SIG-M5 (cell line): ENCODE results near the gene CFAP20DC.
"Not testable (repeated sequence)": the region's sequence is repeated elsewhere in the genome, so short reads cannot be mapped to it uniquely, and the experiment has no call there.

Experiments used
- DNase-seq: peaks from one replicate; lab custom pipeline; 2025; lab: John Stamatoyannopoulos, UW

CFAP20DC gene

DNA sequence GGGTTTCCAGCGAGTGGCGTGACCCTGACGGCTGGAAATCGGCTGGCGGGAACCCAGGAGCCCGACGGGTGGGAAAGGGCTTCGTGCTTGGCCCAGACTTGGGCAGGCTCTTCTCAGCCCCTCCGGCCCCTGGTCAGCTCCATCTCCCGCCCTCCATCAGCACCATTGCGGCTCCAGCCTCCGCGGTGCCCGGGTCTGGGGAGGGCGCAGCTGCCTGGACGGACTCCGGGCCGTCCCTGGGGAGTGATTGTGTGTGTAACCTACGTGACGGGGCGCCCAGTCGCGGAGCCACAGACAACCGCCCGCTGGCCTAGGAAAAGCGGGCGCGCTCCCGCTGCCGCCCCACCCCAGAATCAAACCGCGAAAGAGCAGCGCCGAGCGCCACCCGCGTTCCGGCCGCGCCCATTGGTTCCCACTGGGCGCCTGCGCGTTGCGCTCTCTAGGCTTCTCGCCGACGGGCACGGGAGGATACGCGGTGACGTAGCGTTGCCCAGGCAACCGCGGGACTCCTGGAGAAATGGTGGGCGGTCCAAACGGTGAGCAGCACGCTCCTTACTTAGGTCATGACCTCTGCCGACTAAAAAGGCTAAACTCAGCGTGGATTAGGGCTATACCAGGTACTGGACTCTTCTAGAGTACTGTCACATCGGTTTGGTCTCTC lies at the start of gene CFAP20DC:
TSS of gene CFAP20DC (minus strand) at position 355 of the 661 bp plus-strand sequence. CDS start 394 bp downstream, outside the sequence.
- no peak for DNase-seq

GRCh38 chr3:59098516-59098915 lies 48.7 kb upstream of the CFAP20DC start:
- DNase-seq, result not testable (repeated sequence)

DNA sequence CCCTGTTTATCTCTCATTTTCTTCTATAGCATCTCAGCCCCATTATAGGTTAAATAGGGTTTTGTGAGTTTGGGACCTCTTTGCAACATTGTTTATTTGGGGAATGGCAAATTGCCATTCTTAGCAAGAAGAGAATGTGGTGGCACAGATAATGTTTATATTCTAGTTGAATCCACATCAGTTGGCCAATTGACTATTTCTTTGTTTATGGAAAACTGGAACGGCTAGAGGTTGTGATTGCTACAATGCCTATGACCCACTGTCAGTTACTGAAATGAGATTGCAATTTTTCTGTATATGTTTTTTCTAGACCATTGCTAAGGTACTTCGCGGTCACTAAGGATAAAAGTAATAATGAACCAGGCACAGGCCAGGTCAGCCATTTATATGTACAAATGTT lies 44.6 kb upstream of the CFAP20DC start:
- DNase-seq, result no peak

DNA sequence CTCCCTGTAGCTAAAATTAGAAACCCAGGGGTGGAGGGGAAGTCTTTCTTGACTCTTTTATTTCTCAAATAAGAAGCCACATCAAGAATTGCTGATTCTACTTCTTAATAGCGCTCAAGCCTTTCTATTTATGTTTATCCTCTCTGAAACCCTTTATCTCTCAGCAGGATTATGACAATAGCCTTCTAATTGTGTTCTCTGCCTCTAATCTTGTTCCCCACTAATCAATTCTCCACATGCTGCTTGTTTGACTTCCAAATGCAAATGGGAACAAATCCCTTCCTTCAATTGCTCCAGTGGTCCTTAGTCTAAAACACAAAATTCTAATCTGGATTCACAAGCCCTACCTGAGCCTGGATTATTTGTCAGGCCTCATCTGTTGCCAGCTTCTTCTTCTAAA lies 43.7 kb upstream of the CFAP20DC start:
- DNase-seq, result no peak

DNA sequence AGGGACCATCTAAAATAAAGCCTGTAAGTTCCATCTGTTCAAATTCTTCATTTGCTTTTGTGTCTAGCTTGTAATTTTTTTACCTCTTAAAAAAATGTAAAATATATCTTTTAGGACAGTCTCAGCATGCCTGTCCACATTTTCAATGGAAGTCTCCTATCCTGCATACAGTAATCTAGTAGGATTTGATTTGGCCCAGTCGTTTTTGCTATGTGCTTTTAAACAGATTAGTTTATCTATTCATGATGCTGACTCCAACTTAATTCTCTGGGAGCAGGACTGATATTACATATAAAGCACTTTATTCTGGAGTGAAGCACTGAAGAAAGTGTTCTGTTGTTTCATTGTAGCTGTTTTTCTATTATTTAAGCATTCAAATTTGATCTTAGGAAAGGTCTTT lies 38.9 kb upstream of the CFAP20DC start:
- DNase-seq, result no peak

- no peak for DNase-seq
Measured at GRCh38 chr3:59085976-59086375, 36.2 kb upstream of the CFAP20DC start.

DNA sequence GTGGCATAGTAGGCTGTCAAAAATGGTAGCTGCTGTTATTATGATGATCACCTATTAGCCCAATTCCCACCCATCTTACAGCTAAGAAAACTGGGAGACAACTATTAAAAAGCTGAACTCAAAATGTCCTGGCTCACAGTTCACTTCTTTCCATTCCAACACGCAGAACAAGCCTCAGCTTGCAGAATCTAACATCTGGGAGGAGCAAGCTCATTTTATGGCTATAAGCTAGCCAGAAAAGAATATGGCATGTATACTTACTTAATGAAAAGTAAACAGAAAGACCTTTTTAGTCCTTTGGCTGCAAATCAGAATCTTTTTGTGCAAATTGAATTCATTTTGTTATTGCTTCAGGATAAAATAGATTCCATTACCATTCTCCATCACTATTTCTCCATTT lies 34.8 kb upstream of the CFAP20DC start:
- no peak for DNase-seq

- DNase-seq, result no peak
Measured at GRCh38 chr3:59082106-59082505, 32.3 kb upstream of the CFAP20DC start.

DNA sequence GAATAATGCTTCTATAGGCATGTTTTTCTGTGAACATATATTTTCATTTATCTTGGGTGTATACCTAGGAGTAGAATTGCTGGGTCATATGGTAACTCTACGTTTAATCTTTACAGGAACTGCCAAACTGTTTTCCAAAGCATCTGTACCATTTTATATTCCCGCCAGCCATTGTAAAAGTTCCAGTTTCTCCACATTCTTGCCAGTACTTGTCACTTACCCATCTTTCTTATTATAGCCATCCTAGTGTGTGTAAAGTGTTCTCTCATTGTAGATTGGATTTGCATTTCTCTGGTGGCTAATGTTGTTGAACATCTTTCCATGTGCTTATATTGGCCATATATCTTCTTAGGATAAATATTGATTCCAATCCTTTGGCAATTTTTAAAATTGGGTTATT lies 31.2 kb upstream of the CFAP20DC start:
- no peak for DNase-seq

DNA sequence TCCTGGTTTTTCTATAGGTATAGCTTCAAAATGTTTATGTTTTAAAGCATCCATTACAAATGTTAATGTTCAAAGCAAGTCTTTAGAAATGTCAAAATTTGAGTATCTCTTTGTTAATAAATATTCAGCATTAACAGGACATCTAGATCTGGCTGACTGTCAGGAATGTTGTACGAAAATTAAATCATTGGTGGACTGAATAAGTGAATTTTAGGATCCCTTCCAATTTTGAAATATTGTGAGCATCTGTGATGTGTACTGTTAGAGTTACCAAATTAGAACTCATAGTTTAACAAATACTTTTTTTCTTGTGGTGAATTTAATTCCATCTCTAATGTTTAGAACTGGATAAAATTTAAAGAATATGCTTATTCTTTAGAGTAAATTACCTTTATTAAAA lies 30.1 kb upstream of the CFAP20DC start:
- no peak for DNase-seq

DNA sequence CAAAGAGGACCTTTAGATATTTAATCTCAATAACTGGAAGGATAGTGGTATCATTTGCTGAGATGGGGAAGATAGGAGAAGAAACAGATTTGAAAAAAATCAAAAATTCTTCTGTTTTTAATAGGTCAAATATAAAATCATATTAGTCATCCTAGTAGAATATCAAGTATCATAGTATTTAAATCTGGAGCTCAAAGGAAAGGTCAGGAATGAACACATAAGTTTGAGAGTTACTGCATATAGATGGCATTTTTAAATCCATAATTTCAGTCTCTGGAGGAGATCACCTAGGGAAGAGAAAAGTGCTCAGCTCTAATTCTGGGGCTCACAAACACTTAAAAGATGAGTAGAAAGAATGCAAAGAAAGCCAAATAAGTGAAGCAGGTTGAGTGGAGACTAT lies 24.9 kb upstream of the CFAP20DC start:
- no peak for DNase-seq

- no peak for DNase-seq
Measured at GRCh38 chr3:59072681-59073080, 22.9 kb upstream of the CFAP20DC start.

GRCh38 chr3:59069838-59070237 lies 20.0 kb upstream of the CFAP20DC start:
- DNase-seq, result no peak

DNA sequence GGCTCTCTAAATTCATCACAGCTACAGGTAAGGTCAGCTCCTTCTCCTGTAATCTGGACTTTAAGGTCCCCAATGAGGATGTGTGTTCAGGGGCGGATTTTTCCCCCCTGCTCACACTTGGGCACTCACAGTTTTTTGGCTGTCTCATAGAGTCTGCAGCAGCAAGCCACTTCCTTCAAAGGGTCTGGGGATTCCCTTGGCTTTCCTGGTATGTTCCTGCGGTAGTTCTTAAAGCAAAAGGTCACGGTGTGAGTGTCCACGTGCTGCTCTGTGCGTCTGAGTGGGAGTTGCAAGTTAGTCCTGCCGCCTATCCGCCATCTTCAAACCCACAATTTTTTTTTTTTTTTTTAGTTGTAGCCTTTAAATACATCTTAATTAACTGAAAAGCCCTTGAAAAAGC lies 15.4 kb upstream of the CFAP20DC start:
- no peak for DNase-seq

DNA sequence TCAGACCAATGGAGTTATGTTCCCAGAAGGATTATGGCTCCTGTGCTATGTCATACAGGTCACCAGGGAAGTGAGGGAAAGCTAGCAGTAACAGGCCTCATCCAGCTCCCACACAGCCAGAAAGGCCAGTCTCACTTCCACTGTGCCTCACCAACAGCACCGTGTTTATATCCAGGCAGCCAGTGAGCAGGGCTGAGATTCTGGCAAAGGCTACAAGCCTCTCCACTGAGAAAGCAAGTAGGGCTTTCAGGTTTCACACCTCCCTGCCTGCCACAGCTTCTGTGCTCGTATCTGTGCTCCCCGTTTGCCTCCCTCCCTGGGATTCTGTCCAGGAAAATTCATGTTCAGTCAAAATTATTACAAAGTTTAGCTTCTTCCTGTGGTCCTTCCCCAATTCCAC lies 14.9 kb upstream of the CFAP20DC start:
- DNase-seq, result no peak

DNA sequence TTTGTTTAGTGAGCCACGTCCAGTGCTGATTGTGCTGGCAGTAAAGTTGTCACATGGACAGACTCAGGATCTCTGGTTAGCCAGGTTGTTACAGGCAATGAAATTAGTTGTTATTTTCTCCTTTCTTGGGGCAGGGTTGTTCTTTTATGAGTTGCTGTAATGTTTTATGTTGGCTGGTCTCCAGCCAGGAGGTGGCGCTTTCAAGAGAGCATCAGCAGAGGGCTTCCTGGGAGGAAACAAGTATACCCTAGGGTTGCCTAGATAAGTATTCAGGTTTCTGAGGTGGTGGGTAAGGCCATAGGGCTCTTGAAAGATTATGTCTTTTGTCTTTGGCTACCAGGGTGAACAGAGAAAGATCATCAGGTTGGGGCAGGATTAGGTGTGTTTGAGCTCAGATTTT lies 14.5 kb upstream of the CFAP20DC start:
- no peak for DNase-seq

DNA sequence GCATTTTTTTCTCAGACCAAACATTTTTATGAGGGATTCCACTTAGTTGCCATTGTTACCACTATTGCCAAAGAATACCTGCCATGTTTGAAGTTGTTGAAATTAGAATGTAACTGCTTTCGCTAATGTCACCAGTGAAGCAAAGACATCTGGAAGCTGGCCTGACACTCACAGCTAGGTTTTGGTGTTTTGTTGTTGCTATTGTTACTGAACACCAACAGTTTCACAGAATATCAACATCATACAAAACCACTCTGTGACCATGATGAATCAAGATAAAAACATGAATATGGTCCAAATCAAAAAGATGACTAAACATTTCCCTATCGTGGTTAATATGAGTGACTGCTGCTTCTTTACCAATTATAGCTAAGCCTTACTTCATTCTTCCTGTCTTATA lies 6.9 kb upstream of the CFAP20DC start:
- no peak for DNase-seq

- DNase-seq, result no peak
Measured at GRCh38 chr3:59052803-59053411, 3.1 kb upstream of the CFAP20DC start.

- DNase-seq, result not testable (repeated sequence)
Measured at GRCh38 chr3:59050811-59051414, 1.1 kb upstream of the CFAP20DC start.

- DNase-seq, result no peak
Measured at GRCh38 chr3:59046839-59047238, 3.0 kb downstream of the CFAP20DC start.

DNA sequence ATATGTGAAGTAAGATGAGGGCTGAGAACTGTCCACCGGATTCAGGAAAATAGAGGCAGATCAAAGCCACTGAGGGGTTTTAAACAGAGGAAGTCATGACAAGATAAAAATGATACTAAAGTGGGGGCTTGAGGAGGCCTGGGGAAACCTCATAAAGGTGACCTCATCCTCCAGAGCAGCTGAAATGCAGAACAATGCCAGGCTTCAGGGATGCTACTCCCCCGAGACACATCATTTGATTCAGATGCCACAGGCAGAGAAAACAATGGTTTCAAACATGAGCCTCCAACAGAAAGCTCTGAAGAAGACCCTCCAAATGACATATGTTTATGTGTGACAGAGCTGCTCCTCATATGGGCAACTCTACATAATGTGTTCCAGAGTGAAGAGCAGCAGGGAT lies 6.4 kb downstream of the CFAP20DC start:
- DNase-seq, result no peak

GRCh38 chr3:59040902-59041301 lies 8.9 kb downstream of the CFAP20DC start:
- DNase-seq, result no peak

- DNase-seq, result no peak
Measured at GRCh38 chr3:59027607-59028006, 22.2 kb downstream of the CFAP20DC start.

GRCh38 chr3:59023612-59024011 lies 26.2 kb downstream of the CFAP20DC start:
- no peak for DNase-seq
